GM10847 (cell line): Measurements from ENCODE around the gene LAMB1.

Experiments used
- POLR2A ChIP-seq: IDR thresholded peaks from 2 replicates; pipeline ENCODE4 v1.6.1; 2011; ENCODE audit not compliant: insufficient read length; ENCODE audit errors: extremely low read depth

LAMB1 gene

DNA sequence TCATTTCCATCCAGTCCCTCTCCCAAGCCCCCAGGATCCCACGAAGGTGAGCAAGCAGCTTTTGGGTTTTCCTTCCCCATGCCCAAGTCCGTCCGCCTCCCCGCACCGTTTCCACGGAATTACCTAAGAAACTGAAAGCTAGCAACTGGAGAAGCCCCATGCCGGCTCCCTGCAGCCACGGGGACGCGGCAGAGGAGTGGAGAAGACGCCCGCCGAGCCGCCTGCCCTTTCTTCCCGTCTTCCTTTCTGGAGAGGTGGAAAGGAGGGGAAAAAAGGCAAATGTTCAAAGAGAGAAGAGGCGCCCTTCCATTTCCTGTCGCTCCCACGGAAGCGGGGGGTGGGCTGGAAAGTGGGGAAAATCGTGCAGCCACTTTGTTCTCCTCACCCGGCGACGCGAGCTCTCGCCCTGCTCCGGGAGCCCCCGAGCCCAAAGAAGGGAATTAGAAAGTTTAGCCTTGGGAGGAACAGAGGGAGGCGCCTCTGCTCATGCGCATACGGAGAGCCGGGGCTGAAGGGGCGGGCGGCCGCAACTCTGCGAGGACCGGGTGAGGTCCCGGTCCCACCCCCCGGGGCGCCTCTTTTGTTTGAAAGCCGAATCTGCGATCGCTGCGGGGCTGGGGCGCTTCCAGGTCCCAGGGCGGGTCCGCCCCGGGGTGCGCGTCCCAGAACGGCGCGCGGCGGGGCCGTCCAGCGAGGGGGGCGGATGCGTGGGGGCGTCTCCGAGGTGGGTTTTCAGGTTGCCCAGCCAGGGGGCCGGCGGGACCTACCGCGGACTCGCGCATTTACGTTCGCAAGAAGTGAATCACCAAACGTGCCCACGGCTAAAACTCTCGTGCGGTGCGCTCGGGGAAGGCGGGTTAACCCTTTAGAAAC, at the start of gene LAMB1:
LAMB1 (minus strand) TSS at position 436 of the 873 bp plus-strand sequence; CDS start at position 160, 276 bp downstream.
- no peak for TF ChIP-seq POLR2A

GRCh38 chr7:108051454-108051853, 48.5 kb upstream of the LAMB1 start:
- TF ChIP-seq POLR2A, result no peak

GRCh38 chr7:108049962-108050361, 47.0 kb upstream of the LAMB1 start:
- TF ChIP-seq POLR2A, result no peak

DNA sequence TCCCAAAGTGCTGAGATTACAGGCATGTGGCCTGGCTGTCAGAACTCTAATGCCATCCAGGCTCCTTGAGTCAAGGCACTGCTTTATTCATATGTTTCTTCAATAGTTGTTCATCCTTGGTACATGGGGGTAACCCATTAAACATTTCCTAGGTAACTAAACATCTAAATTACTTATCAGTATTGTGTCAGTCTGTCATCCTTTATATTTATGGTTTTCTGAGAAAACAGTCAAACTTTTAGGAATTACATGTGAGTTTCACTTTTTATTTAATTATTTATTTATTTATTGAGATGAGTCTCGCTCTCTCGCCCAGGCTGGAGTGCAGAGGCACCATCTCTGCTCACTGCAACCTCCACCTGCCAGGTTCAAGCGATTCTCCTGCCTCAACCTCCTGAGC, 45.5 kb upstream of the LAMB1 start:
- no peak for TF ChIP-seq POLR2A

DNA sequence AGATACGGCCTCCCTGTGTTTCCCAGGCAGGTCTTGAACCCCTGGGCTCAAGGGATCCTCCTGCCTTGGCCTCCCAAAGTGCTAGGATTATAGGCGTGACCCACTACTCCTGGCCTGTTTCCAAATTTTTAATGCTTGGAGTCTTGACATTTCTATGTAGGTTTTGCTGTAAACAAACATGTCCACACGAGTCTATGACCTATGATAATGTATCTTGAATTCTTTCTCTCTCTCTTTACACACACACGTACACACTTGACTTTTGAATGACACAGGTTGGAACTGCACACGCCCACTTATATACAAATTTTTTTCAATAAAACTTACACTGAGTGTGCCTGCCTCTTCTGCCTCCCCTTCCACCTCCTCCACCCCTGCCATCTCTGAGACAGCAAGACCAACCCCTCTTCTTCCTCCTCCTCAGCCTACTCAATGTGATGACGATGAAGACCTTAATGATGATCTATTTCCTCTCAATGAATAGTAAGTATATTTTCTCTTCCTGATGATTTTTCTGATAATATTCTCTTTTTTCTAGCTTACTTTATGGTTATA, 44.1 kb upstream of the LAMB1 start:
- TF ChIP-seq POLR2A, result no peak

- TF ChIP-seq POLR2A, result no peak
These were observed 42.7 kb upstream of the LAMB1 start for GRCh38 chr7:108045669-108046068.

DNA sequence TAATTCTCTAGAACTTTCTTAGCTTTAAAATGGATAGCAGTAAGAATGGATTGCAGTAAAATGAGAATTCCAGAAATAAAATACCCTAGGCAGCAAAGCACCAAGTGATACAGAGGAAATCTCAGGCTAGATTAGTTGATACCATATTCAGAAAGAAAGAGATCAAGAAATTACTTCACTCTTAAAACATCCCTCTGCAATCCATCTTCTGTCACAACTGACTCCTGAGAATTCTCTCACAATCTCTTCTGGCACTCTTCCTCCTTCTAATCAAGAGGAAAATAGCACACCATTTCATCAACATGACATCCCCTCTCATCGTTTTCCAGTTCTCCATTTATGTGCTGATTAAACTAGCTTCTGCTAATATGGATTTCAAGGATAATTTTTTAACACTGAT, 42.2 kb upstream of the LAMB1 start:
- no peak for TF ChIP-seq POLR2A

GRCh38 chr7:108044345-108044744, 41.4 kb upstream of the LAMB1 start:
- TF ChIP-seq POLR2A, result no peak

DNA sequence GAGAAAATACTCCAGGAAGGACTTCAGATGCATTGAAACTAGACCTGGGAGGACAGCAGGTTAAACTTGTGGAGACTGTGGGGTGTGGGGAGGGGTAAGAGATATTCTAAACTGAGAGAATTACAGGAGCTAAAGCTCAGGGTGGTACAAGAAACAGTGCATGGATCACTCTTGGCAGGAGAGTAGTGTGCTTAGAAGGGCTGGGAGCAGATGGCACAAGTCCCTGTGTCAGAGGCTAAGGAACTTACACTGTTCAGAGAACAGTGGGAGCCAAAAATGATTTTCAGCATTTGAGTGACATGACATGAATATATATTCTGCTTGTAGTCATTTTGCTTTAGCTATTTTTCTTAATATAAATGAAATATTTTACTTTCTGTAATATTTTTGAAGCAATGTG, 36.0 kb upstream of the LAMB1 start:
- TF ChIP-seq POLR2A, result no peak

DNA sequence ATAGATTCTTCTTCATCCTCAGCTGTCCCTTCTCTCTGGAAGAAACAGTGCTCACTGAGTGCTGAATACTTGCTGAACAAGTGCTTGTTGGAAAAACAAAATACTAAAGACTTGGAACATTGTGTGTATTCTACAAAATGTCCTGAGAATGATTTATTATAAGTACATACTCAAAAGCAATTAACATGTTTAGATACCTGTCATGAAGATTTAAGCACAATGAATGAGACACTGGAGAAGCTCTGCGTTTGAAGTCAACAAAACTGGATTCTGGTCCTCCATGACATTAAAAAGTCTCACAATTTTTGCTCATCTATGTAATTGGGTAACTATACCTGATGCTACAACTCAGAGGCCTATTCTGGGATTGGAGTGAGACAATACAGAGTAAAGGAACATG, 34.8 kb upstream of the LAMB1 start:
- no peak for TF ChIP-seq POLR2A

- no peak for TF ChIP-seq POLR2A
These were observed 34.2 kb upstream of the LAMB1 start for GRCh38 chr7:108037140-108037539.

DNA sequence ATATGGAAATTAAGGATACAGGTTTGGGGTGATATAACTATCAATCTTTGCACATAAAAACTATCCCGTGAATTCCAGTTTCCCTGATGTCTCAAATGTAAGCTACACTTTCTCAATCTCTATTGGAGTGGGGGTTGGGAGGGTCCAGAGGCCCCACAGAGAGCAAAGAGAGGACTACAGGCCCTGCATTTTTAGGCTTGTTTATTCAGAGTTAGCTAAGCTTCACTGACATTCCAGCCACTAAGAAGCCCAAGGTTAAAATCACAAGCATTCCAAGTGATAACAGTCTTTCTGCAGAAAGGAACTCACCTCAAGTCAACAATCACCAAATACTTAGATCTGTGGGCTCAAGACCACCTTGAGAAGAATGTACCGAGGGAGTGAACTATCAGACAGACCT, 31.6 kb upstream of the LAMB1 start:
- TF ChIP-seq POLR2A, result no peak

GRCh38 chr7:108033776-108034497, 31.0 kb upstream of the LAMB1 start:
- no peak for TF ChIP-seq POLR2A

GRCh38 chr7:108030516-108030915, 27.6 kb upstream of the LAMB1 start:
- no peak for TF ChIP-seq POLR2A

- TF ChIP-seq POLR2A, result no peak
These were observed 26.1 kb upstream of the LAMB1 start for GRCh38 chr7:108029034-108029433.

DNA sequence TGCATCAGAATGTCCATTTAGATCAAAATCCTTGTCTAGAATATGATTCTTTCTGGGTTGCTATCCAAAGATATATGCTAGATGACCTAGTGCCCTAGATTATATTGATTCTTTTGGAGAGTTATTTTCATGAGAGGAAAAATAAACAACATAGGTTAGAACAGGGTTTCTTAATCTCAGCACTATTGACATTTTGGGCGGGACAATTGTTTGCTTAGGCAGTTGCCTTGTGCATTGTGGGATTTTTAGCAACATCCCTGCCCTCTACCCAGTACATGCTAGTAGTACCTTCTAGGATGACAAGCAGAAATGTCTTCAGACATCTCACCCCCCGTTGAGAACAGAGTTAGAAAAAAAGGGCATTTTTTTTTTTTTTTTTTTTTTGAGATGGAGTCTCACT, 25.1 kb upstream of the LAMB1 start:
- no peak for TF ChIP-seq POLR2A

- no peak for TF ChIP-seq POLR2A
These were observed 24.3 kb upstream of the LAMB1 start for GRCh38 chr7:108027239-108027638.

DNA sequence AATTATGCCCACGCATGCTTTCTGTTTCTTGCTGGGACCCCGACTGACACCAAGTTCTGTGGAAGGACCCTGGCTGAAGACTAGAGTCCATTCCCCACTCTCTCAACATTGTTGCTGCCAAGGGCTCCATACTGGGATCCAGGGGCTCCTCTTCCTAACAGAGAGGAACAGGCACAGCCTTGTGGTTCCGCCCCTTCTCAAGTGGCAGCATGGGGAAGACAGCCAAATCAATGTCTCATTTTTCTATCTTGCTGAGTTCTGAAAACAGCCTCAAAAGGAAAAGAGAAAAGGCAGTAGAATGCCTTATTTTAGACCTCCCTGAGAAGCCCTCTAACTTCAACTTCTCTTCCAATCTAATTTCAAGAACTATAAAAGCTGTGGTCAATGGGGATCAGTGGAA, 23.7 kb upstream of the LAMB1 start:
- TF ChIP-seq POLR2A, result no peak
